Tibial nerve (tissue), 4 donors: Measurements from ENCODE around the gene ARL5A. TPM values are rescaled to one million over a fixed set of nuclear protein-coding genes. Genes with fewer than 3 reads are reported as not detected.

Source experiments
- DNase-seq, 2 donors: peaks; one replicate each; pipeline ENCODE4 v3.0.0-alpha.2; 2019; ENCODE audit warnings: low spot score in 2 of 2
- H3K27ac ChIP-seq, 4 donors: fragments of 200-600 bp; sonication (generic) in 3 of 4; one replicate each; pipeline ENCODE4 v1.5.1; 2017 to 2019; ENCODE audit warnings: mild to moderate bottlenecking in 1 of 4
- H3K27me3 ChIP-seq, 2 donors: fragments of 200-600 bp; sonication (generic) in 1 of 2; one replicate each; pipeline versions ENCODE4 v1.5.1 to v1.6.0; 2017 to 2019
- H3K36me3 ChIP-seq, 3 donors: fragments of 200-600 bp; sonication (generic); one replicate each; pipeline ENCODE4 v1.5.1; 2018 to 2019
- H3K4me1 ChIP-seq, 4 donors: fragments of 200-600 bp; sonication (generic) in 3 of 4; one replicate each; pipeline ENCODE4 v1.5.1; 2017 to 2019
- H3K4me3 ChIP-seq, 4 donors: fragments of 200-600 bp; sonication (generic) in 3 of 4; one replicate each; pipeline ENCODE4 v1.5.1; 2017 to 2019; ENCODE audit warnings: mild to moderate bottlenecking in 1 of 4, moderate library complexity in 1 of 4
- H3K9me3 ChIP-seq, 4 donors: fragments of 200-600 bp; sonication (generic) in 3 of 4; one replicate each; pipeline ENCODE4 v1.5.1; 2017 to 2019
- EP300 ChIP-seq, 2 donors: sonication (generic); formaldehyde crosslinking; IDR thresholded peaks; one replicate each; pipeline ENCODE4 v1.6.1; 2017; ENCODE audit warnings: antibody characterized with exemption in 2 of 2, mild to moderate bottlenecking in 1 of 2
- POLR2A ChIP-seq, 2 donors: fragments of 450-650 bp; IDR thresholded peaks; one replicate each; pipeline ENCODE4 v1.6.1; 2017; ENCODE audit warnings: antibody characterized with exemption in 2 of 2, mild to moderate bottlenecking in 2 of 2, moderate library complexity in 2 of 2
- WGBS, 2 donors: methylation state at CpG; one replicate each; pipeline ENCODE4 v1.1.5; 2018; 5-methylcytosine and 5-hydroxymethylcytosine counted together
- total RNA-seq, 4 donors: library from RNA; depleted of rRNA; stranded (reverse); fragments of >200 nt; gene quantifications; one replicate each; pipeline ENCODE4 v1.1.0, GENCODE V29; 2016
- TF ChIP-seq, protein P1 (sequence below), 5 experiments: fragments of 200-600 bp in 3 of 5; fragments of 450-650 bp in 2 of 5; sonication (generic) in 3 of 5; IDR thresholded peaks; one replicate each; pipeline ENCODE4 v1.5.1; 2016 to 2019; ENCODE audit warnings: antibody characterized with exemption in 5 of 5, mild to moderate bottlenecking in 3 of 5, moderate library complexity in 2 of 5

The ARL5A gene
- total RNA-seq, 4 donors from 2014 or later, result 21.6 to 40.2 (median 29.9) TPM

GRCh38 chr2:151791545-151791944, 36.7 kb downstream of the ARL5A start:
- Histone ChIP-seq H3K36me3 (peaks cover 0 to 51% (median 7%) of the 10 kb centered on the region in 3 donors), H3K4me1 (no peaks in the 10 kb centered on the region), H3K27me3 (no peaks in the 10 kb centered on the region), H3K27ac (no peak overlapping the region), H3K9me3 (no peaks in the 10 kb centered on the region), H3K4me3 (no peak overlapping the region)
- no peak for DNase-seq
- 99% methylated on average over 3 of the region's 3 CpGs for WGBS, 2 donors
- TF ChIP-seq, protein P1, sequence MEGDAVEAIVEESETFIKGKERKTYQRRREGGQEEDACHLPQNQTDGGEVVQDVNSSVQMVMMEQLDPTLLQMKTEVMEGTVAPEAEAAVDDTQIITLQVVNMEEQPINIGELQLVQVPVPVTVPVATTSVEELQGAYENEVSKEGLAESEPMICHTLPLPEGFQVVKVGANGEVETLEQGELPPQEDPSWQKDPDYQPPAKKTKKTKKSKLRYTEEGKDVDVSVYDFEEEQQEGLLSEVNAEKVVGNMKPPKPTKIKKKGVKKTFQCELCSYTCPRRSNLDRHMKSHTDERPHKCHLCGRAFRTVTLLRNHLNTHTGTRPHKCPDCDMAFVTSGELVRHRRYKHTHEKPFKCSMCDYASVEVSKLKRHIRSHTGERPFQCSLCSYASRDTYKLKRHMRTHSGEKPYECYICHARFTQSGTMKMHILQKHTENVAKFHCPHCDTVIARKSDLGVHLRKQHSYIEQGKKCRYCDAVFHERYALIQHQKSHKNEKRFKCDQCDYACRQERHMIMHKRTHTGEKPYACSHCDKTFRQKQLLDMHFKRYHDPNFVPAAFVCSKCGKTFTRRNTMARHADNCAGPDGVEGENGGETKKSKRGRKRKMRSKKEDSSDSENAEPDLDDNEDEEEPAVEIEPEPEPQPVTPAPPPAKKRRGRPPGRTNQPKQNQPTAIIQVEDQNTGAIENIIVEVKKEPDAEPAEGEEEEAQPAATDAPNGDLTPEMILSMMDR (IDR thresholded peaks at IDR 0.05), result no peak
- TF ChIP-seq EP300 (IDR thresholded peaks at IDR 0.05), result no peak

GRCh38 chr2:151790689-151791088, 37.5 kb downstream of the ARL5A start:
- WGBS, 2 donors, result 96 to 100% methylated on average over 1 of the region's 1 CpG
- Histone ChIP-seq H3K4me1 (no peaks in the 10 kb centered on the region), H3K4me3 (no peak overlapping the region), H3K27me3 (no peaks in the 10 kb centered on the region), H3K9me3 (no peaks in the 10 kb centered on the region), H3K36me3 (peaks cover 0 to 58% (median 7%) of the 10 kb centered on the region in 3 donors), H3K27ac (no peak overlapping the region)
- TF ChIP-seq, protein P1 (IDR thresholded peaks at IDR 0.05), result no peak
- TF ChIP-seq POLR2A (IDR thresholded peaks at IDR 0.05), result no peak
- DNase-seq, result no peak

GRCh38 chr2:151789055-151789834, 39.0 kb downstream of the ARL5A start:
- Histone ChIP-seq H3K9me3 (no peaks in the 10 kb centered on the region), H3K36me3 (peaks cover 0 to 67% (median 0%) of the 10 kb centered on the region in 3 donors), H3K4me1 (no peaks in the 10 kb centered on the region), H3K27ac (no peak overlapping the region), H3K4me3 (no peak overlapping the region), H3K27me3 (no peaks in the 10 kb centered on the region)
- WGBS, 2 donors, result 87 to 90% methylated on average over 4 of the region's 4 CpGs
- no peak for DNase-seq
- no peak for TF ChIP-seq EP300 (IDR thresholded peaks at IDR 0.05)
- TF ChIP-seq, protein P1 (IDR thresholded peaks at IDR 0.05), result no peak
- no peak for TF ChIP-seq POLR2A (IDR thresholded peaks at IDR 0.05)

DNA sequence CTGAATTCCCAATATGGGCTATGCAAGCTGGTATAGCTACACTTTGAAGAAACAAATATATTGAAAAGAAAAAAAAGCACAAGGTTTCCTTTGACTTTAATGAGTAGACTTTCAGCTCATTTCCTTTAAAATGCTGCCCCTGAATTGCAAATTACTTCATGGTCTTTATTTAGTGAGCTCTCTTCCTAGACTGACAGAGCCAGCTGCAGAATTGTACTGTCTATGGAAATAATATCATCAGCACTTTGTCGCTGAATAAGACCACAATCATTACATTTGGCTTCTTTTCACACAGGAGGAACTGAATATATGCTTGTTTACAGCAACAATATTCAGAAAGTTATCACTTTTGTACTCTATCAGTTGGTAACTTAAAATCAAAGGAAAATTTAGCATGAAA, 41.7 kb downstream of the ARL5A start:
- 88 to 91% methylated on average over 1 of the region's 1 CpG for WGBS, 2 donors
- no peak for DNase-seq
- Histone ChIP-seq H3K27ac (no peak overlapping the region), H3K27me3 (no peaks in the 10 kb centered on the region), H3K4me1 (no peaks in the 10 kb centered on the region), H3K4me3 (no peak overlapping the region), H3K36me3 (peaks cover 0 to 68% (median 0%) of the 10 kb centered on the region in 3 donors), H3K9me3 (no peaks in the 10 kb centered on the region)
- TF ChIP-seq POLR2A (IDR thresholded peaks at IDR 0.05) (no peak), EP300 (IDR thresholded peaks at IDR 0.05) (no peak)
- TF ChIP-seq, protein P1 (IDR thresholded peaks at IDR 0.05), result no peak

DNA sequence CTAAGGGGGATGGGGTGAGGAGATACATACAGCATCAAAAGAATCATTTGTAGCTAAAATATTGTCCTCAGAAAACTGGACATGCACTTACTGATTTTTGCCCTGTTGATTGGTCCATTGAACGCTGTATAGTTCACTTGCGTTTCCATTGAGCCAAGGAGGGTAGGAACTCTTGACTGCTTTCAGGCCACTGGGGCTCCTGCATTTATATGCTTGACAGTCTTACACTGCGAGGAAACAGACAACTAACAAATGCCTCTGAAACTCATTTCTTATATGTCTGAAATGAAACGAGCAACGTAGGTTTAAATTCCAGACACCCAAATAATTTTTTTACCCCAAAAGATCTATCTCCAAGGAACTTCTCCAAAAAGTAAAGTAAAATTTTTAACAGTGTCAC, 42.1 kb downstream of the ARL5A start:
- H3K4me1 ChIP-seq, result no peaks in the 10 kb centered on the region
- no peak overlapping the region for H3K27ac ChIP-seq
- TF ChIP-seq EP300 (IDR thresholded peaks at IDR 0.05) (no peak), POLR2A (IDR thresholded peaks at IDR 0.05) (no peak)
- TF ChIP-seq, protein P1 (IDR thresholded peaks at IDR 0.05), result no peak
- peaks cover 0 to 68% (median 0%) of the 10 kb centered on the region in 3 donors for H3K36me3 ChIP-seq
- no peak for DNase-seq
- 91 to 95% methylated on average over 5 of the region's 5 CpGs for WGBS, 2 donors
- H3K4me3 ChIP-seq, result no peak overlapping the region
- H3K27me3 ChIP-seq, result no peaks in the 10 kb centered on the region
- no peaks in the 10 kb centered on the region for H3K9me3 ChIP-seq
